Measurements from ENCODE around the gene TP53I13. TPM values are rescaled to one million over a fixed set of nuclear protein-coding genes. Genes with fewer than 3 reads are reported as not detected.
A peak's percentile ranks its signal among the peaks of the same experiment; 100 is the strongest.

TP53I13 gene
- total RNA-seq, 2 experiments from 2014 or later, result 20.8 to 27.5 TPM

DNA sequence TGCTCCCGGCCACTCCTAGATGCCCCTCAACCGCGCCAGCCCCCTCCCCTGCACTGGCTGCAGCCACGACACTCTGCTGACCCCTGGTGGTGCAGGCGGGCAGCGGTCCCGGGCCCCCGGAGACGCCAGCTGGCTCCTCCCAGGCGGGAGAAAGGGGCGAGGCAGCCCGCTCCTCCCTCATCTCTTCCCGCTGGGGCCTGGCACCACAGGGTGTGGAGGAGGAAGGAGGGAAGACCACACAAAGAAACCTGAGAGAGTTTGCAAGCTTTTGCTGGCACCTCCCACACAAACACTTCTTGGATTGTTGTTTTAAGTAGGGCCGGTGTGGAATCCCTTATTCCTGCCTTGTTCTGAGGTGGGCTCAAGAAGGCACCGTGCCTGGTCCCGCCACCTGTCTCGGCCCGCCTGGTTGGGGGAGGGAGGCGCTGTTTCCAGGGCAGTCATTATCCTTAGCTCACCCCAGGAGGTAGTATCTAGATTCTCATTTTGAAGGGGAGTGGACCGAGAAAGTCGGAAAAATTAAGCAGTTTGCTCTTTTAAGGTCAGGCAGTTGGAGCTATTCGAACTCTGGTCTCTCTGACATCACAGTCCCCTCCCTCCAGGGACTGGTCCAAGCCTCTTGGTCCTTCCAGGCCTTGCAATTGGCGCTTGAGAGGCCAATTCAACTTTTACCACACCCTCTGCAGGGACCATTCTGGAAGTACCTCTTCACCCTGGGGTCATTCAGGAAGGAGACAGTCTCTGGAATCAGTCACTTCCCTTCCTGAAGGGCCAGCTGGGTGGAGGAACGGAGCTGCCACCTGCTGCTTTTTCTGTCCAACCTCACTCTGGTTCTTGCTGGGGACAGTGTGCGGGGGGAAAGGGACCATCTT is 23.5 kb downstream of the TP53I13 start:
- TF ChIP-seq, protein P1, sequence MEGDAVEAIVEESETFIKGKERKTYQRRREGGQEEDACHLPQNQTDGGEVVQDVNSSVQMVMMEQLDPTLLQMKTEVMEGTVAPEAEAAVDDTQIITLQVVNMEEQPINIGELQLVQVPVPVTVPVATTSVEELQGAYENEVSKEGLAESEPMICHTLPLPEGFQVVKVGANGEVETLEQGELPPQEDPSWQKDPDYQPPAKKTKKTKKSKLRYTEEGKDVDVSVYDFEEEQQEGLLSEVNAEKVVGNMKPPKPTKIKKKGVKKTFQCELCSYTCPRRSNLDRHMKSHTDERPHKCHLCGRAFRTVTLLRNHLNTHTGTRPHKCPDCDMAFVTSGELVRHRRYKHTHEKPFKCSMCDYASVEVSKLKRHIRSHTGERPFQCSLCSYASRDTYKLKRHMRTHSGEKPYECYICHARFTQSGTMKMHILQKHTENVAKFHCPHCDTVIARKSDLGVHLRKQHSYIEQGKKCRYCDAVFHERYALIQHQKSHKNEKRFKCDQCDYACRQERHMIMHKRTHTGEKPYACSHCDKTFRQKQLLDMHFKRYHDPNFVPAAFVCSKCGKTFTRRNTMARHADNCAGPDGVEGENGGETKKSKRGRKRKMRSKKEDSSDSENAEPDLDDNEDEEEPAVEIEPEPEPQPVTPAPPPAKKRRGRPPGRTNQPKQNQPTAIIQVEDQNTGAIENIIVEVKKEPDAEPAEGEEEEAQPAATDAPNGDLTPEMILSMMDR (conservative IDR thresholded peaks at IDR 0.05; ENCODE audit: low read length), result peak; percentile 97
- no peak for TF ChIP-seq EZH2phosphoT487 (IDR thresholded peaks at IDR 0.05; ENCODE audit: borderline replicate concordance, low read depth, low read length)
- peaks cover 26% of the 10 kb centered on the region for H3K79me2 ChIP-seq (ENCODE audit: insufficient read depth, low read depth, low read length)
- H3K4me3 ChIP-seq (ENCODE audit: low read depth, low read length, poor library complexity, severe bottlenecking), result peak overlapping the region; percentile 79
- no TSS peak for BruUV-seq (replicated peaks)
- H3K27ac ChIP-seq (ENCODE audit: low read depth, low read length, poor library complexity, severe bottlenecking), result peak overlapping the region; percentile 61
- H3K9me3 ChIP-seq (ENCODE audit: low read length), result no peaks in the 10 kb centered on the region
- no peaks in the 10 kb centered on the region for H3K9me2 ChIP-seq (ENCODE audit: insufficient read depth, low read length)
- no peaks in the 10 kb centered on the region for H3K36me3 ChIP-seq (ENCODE audit: insufficient read depth, low read length)
- ChIA-PET CTCF (ENCODE audit: unreplicated experiment) (interaction anchor here (0.9 to 1.7 kb wide), 3 partner anchors 11 to 222 kb away, joined by 3 to 12 read pairs (median 4); no protein-coding TSS in a partner anchor), POLR2A (interaction anchor here (0.6 to 1.9 kb wide), 5 partner anchors 8 to 130 kb away, joined by 3 to 8 read pairs (median 3); no protein-coding TSS in a partner anchor)
- intact Hi-C loops (cut with micrococcal nuclease; ENCODE audit: unreplicated experiment), result loop anchor here (1.0 kb wide), 1 partner anchor 12 kb away; no protein-coding TSS in a partner anchor
- peaks cover 49% of the 10 kb centered on the region for H3K4me1 ChIP-seq (ENCODE audit: insufficient read depth, low read length, poor library complexity, severe bottlenecking)
- peak; percentile 84 for DNase-seq (ENCODE audit: low spot score)
- H4K20me1 ChIP-seq (ENCODE audit: insufficient read depth, low read length), result peaks cover 17% of the 10 kb centered on the region; the same call in 1 of the 2 replicates
- peak overlapping the region; percentile 87; the same call in 1 of the 2 replicates for H2AFZ ChIP-seq (ENCODE audit: low read length)
- peak overlapping the region; percentile 99 for H3K4me2 ChIP-seq (ENCODE audit: low read length)

DNA sequence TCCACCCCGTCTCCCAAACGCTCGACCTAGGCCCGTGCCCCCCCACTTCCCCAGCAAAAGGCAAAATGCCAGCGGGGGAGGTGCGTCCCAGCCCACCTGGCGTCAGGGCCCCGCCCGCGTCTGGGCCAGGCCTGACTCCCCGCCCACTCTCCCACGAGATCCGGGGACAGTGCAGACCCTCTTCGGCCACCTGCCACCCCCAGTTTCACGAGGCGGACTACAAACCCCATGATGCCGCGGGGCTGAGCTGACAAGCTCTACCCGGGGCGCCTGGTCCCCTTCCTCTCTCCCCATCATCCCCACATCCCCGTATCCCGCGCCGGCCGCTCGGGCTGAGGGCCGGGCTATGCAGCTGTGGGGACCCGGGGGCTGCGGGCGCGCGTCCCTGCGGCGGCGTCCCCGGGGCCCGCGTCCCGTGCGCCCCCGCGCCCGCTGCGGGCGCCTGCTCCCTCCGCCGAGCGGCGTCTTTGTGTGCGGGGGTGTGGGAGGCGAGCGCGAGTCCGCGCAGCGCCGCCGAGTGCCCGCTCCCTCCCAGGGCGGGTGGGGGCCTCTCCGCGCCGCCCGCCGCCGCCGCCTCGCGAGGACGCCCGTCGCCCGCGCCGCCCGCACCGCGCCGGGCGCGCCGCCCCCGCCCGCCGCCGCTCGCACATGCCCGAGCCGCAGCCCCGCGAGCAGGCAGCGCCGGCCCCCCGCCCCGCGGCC is 24.5 kb downstream of the TP53I13 start, which contains the start of gene ANKRD13B:
Gene ANKRD13B, plus strand, starts transcription at position 283 of the 702 bp plus-strand sequence. CDS start 490 bp downstream, outside the sequence.
- peaks cover 16% of the 10 kb centered on the region for H3K79me2 ChIP-seq (ENCODE audit: insufficient read depth, low read depth, low read length)
- H3K4me1 ChIP-seq (ENCODE audit: insufficient read depth, low read length, poor library complexity, severe bottlenecking), result peaks cover 39% of the 10 kb centered on the region
- peaks cover 17% of the 10 kb centered on the region; the same call in 1 of the 2 replicates for H4K20me1 ChIP-seq (ENCODE audit: insufficient read depth, low read length)
- no peak for TF ChIP-seq EZH2phosphoT487 (IDR thresholded peaks at IDR 0.05; ENCODE audit: borderline replicate concordance, low read depth, low read length)
- TF ChIP-seq, protein P1 (conservative IDR thresholded peaks at IDR 0.05; ENCODE audit: low read length), result no peak
- H3K27ac ChIP-seq (ENCODE audit: low read depth, low read length, poor library complexity, severe bottlenecking), result peak within 1 kb of the TSS; percentile 61
- peak; percentile 71 for DNase-seq (ENCODE audit: low spot score)
- peak within 1 kb of the TSS; percentile 99 for H3K4me2 ChIP-seq (ENCODE audit: low read length)
- H3K9me3 ChIP-seq (ENCODE audit: low read length), result no peaks in the 10 kb centered on the region
- H2AFZ ChIP-seq (ENCODE audit: low read length), result peak within 1 kb of the TSS; percentile 87
- H3K4me3 ChIP-seq (ENCODE audit: low read depth, low read length, poor library complexity, severe bottlenecking), result peak within 1 kb of the TSS; percentile 92
- H3K9me2 ChIP-seq (ENCODE audit: insufficient read depth, low read length), result no peaks in the 10 kb centered on the region
- ChIA-PET POLR2A (interaction anchor here (1.0 to 1.9 kb wide), 4 partner anchors 12 to 129 kb away, joined by 3 to 8 read pairs (median 5); no protein-coding TSS in a partner anchor), CTCF (ENCODE audit: unreplicated experiment) (interaction anchor here (0.9 to 1.7 kb wide), 2 partner anchors 24 to 223 kb away, joined by 3 to 12 read pairs; no protein-coding TSS in a partner anchor)
- intact Hi-C loops (cut with micrococcal nuclease; ENCODE audit: unreplicated experiment), result no loop called here
- no peaks in the 10 kb centered on the region for H3K36me3 ChIP-seq (ENCODE audit: insufficient read depth, low read length)
- BruUV-seq (replicated peaks), result no TSS peak
